H9 (cell line): ENCODE measurements around the gene ZNF263. TPM values are rescaled to one million over a fixed set of nuclear protein-coding genes. Genes with fewer than 3 reads are reported as not detected.

Experiments
- DNase-seq: peaks from one replicate; pipeline ENCODE4 v3.0.0-alpha.2; 2017
- H2AFZ ChIP-seq: one replicate; pipeline ENCODE4 v1.6.1; 2013; ENCODE audit warnings: mild to moderate bottlenecking, low read length, control low read depth, moderate library complexity
- H2AK5ac ChIP-seq: 2 replicates; pipeline ENCODE4 v1.6.1; 2013; ENCODE audit warnings: low read length, control low read depth, mixed read lengths; ENCODE audit not compliant: insufficient read length
- H2BK120ac ChIP-seq: one replicate; pipeline ENCODE4 v1.6.1; 2013; ENCODE audit warnings: low read depth, mild to moderate bottlenecking, low read length, control low read depth, inconsistent platforms; ENCODE audit not compliant: poor library complexity, severe bottlenecking
- H2BK12ac ChIP-seq: 2 replicates; pipeline ENCODE4 v1.6.1; 2013; ENCODE audit warnings: low read length, control low read depth, mixed read lengths, low read depth; ENCODE audit not compliant: insufficient read length
- H2BK15ac ChIP-seq: 2 replicates; pipeline ENCODE4 v1.6.1; 2013; ENCODE audit warnings: low read depth, low read length, control low read depth
- H2BK20ac ChIP-seq: one replicate; pipeline ENCODE4 v1.6.1; 2013; ENCODE audit warnings: low read depth, mild to moderate bottlenecking, low read length, control low read depth, inconsistent platforms; ENCODE audit not compliant: poor library complexity, severe bottlenecking
- H2BK5ac ChIP-seq: 2 replicates; pipeline ENCODE4 v1.6.1; 2013; ENCODE audit warnings: low read length, control low read depth, mixed read lengths; ENCODE audit not compliant: insufficient read length
- H3K14ac ChIP-seq: 2 replicates; pipeline ENCODE4 v1.6.1; 2013; ENCODE audit warnings: low read length, control low read depth; ENCODE audit not compliant: insufficient read depth
- H3K18ac ChIP-seq: 2 replicates; pipeline ENCODE4 v1.6.1; 2013; ENCODE audit warnings: low read depth, mild to moderate bottlenecking, mixed read lengths, low read length, control low read depth; ENCODE audit not compliant: insufficient read length
- H3K23ac ChIP-seq: 2 replicates; pipeline ENCODE4 v1.6.1; 2013; ENCODE audit warnings: low read length, control low read depth, mixed read lengths, low read depth; ENCODE audit not compliant: insufficient read length
- H3K23me2 ChIP-seq: 2 replicates; pipeline ENCODE4 v1.6.1; 2013; ENCODE audit warnings: low read depth, mild to moderate bottlenecking, mixed read lengths, low read length, control low read depth; ENCODE audit not compliant: insufficient read length, poor library complexity, severe bottlenecking
- H3K27ac ChIP-seq: 2 replicates; pipeline ENCODE4 v1.5.1; 2013; ENCODE audit warnings: low read length, control low read depth, mixed read lengths, low read depth; ENCODE audit not compliant: insufficient read length
- H3K27me3 ChIP-seq: 2 replicates; pipeline ENCODE4 v1.6.1; 2013; ENCODE audit warnings: low read length, control low read depth, inconsistent platforms; ENCODE audit not compliant: insufficient read depth
- H3K4ac ChIP-seq: 2 replicates; pipeline ENCODE4 v1.6.1; 2013; ENCODE audit warnings: low read depth, mild to moderate bottlenecking, control low read depth, inconsistent platforms, low read length, moderate library complexity
- H3K4me1 ChIP-seq: 2 replicates; pipeline ENCODE4 v1.6.1; 2013; ENCODE audit warnings: low read length, control low read depth, inconsistent platforms; ENCODE audit not compliant: insufficient read depth
- H3K4me2 ChIP-seq: 2 replicates; pipeline ENCODE4 v1.6.1; 2013; ENCODE audit warnings: low read length, control low read depth, mixed read lengths; ENCODE audit not compliant: insufficient read length, insufficient read depth
- H3K56ac ChIP-seq: 2 replicates; pipeline ENCODE4 v1.6.1; 2013; ENCODE audit warnings: low read depth, mild to moderate bottlenecking, mixed read lengths, low read length, control low read depth; ENCODE audit not compliant: insufficient read length
- H3K79me1 ChIP-seq: 2 replicates; pipeline ENCODE4 v1.6.1; 2013; ENCODE audit warnings: low read depth, mild to moderate bottlenecking, moderate library complexity, low read length, control low read depth, inconsistent platforms; ENCODE audit not compliant: insufficient read depth, poor library complexity, severe bottlenecking
- H3K79me2 ChIP-seq: 2 replicates; pipeline ENCODE4 v1.6.1; 2013; ENCODE audit warnings: low read length, control low read depth, inconsistent platforms; ENCODE audit not compliant: insufficient read depth
- H3K9ac ChIP-seq: 2 replicates; pipeline ENCODE4 v1.6.1; 2013; ENCODE audit warnings: low read length, control low read depth, mixed read lengths; ENCODE audit not compliant: insufficient read length; ENCODE audit errors: extremely low read depth
- H3K9me3 ChIP-seq: one replicate; pipeline ENCODE4 v1.6.1; 2013; ENCODE audit warnings: low read depth, low read length, inconsistent platforms; ENCODE audit not compliant: control insufficient read depth
- H3T11ph ChIP-seq: one replicate; pipeline ENCODE4 v1.6.1; 2013; ENCODE audit warnings: mild to moderate bottlenecking, low read length, control low read depth, inconsistent platforms
- H4K20me1 ChIP-seq: one replicate; pipeline ENCODE4 v1.6.1; 2013; ENCODE audit not compliant: control insufficient read depth, insufficient read length, insufficient read depth
- H4K5ac ChIP-seq: 2 replicates; pipeline ENCODE4 v1.6.1; 2013; ENCODE audit warnings: low read depth, mild to moderate bottlenecking, mixed read lengths, low read length, control low read depth; ENCODE audit not compliant: insufficient read length
- H4K8ac ChIP-seq: replicated peaks from 2 replicates; pipeline ENCODE4 v1.6.1; 2013; ENCODE audit warnings: low read length, control low read depth, mixed read lengths, low read depth; ENCODE audit not compliant: insufficient read length
- H4K91ac ChIP-seq: 2 replicates; pipeline ENCODE4 v1.6.1; 2013; ENCODE audit warnings: low read depth, mild to moderate bottlenecking, moderate library complexity, mixed read lengths, low read length, control low read depth; ENCODE audit not compliant: insufficient read length
- H3K27ac Mint-ChIP-seq, 3 experiments: 2 replicates in 2 of 3; 3 replicates in 1 of 3; pipeline ENCODE4 v1.8.0; 2020 to 2021; ENCODE audit warnings: mixed read lengths in 3 of 3, mild to moderate bottlenecking in 1 of 3, moderate library complexity in 1 of 3
- H3K27me3 Mint-ChIP-seq: 2 replicates; pipeline ENCODE4 v1.8.0; 2021; ENCODE audit warnings: low read depth, mild to moderate bottlenecking, moderate library complexity, mixed read lengths
- H3K36me3 Mint-ChIP-seq, 3 experiments: 2 replicates in 2 of 3; 3 replicates in 1 of 3; pipeline ENCODE4 v1.8.0; 2020 to 2021; ENCODE audit warnings: low read depth in 3 of 3, mixed read lengths in 3 of 3; ENCODE audit not compliant: insufficient read depth in 1 of 3
- H3K4me1 Mint-ChIP-seq, 2 experiments: 2 replicates each; pipeline ENCODE4 v1.8.0; 2020; ENCODE audit warnings: mixed read lengths in 2 of 2
- H3K4me3 Mint-ChIP-seq, 2 experiments: 2 replicates in 1 of 2; 3 replicates in 1 of 2; pipeline ENCODE4 v1.8.0; 2020 to 2021; ENCODE audit warnings: mild to moderate bottlenecking in 2 of 2, mixed read lengths in 2 of 2, moderate library complexity in 1 of 2
- H3K9me3 Mint-ChIP-seq, 2 experiments: 2 replicates in 1 of 2; 3 replicates in 1 of 2; pipeline ENCODE4 v1.8.0; 2020; ENCODE audit warnings: mild to moderate bottlenecking in 2 of 2, mixed read lengths in 2 of 2, moderate library complexity in 1 of 2
- CTCF ChIP-seq: fragments of 200-600 bp; sonication (generic); conservative IDR thresholded peaks from 3 replicates; pipeline ENCODE4 v1.8.0; 2021; ENCODE audit warnings: antibody characterized with exemption, mild to moderate bottlenecking
- WGBS: extraction: QIAGEN DNeasy Blood & Tissue Kit; methylation state at CpG from one replicate; pipeline ENCODE4 v1.1.7; 2013; ENCODE audit warnings: missing lambda C conversion rate, low lambda C conversion rate, mixed read lengths; ENCODE audit not compliant: insufficient read length; ENCODE audit errors: extremely low coverage; 5-methylcytosine and 5-hydroxymethylcytosine counted together
- total RNA-seq: library from RNA; stranded (reverse); gene quantifications from 2 replicates; pipeline ENCODE4 v1.2.1, GENCODE V29; 2021

The ZNF263 gene
- total RNA-seq, 1 experiment from 2014 or later, result 35.7 TPM

- H4K91ac ChIP-seq, result no peak within 1 kb of the TSS
- Mint-ChIP-seq H3K27ac (peak within 1 kb of the TSS; percentile 28 to 97 (median 96); a peak in 5 of 7 replicates), H3K4me1 (peaks cover 10 to 13% of the 10 kb centered on the region in 2 experiments), H3K27me3 (peaks cover 3% of the 10 kb centered on the region; the same call in 1 of the 2 replicates), H3K4me3 (peak within 1 kb of the TSS; percentile 91 to 92), H3K9me3 (peaks cover 41 to 44% of the 10 kb centered on the region in 2 experiments), H3K36me3 (peaks cover 33 to 41% (median 35%) of the 10 kb centered on the region in 3 experiments)
- no peak within 1 kb of the TSS for H3K56ac ChIP-seq
- peak within 1 kb of the TSS; percentile 91 for H3K18ac ChIP-seq
- H4K8ac ChIP-seq, result no peak within 1 kb of the TSS
- no peak within 1 kb of the TSS for H3K27ac ChIP-seq
- 0 out of 2 replicates have a peak within 1 kb of the TSS, but pooled peaks have one; percentile 37 for H2BK15ac ChIP-seq
- H3K79me2 ChIP-seq, result no peaks in the 10 kb centered on the region
- H3T11ph ChIP-seq, result no peak within 1 kb of the TSS
- H3K4me1 ChIP-seq, result no peaks in the 10 kb centered on the region
- no peaks in the 10 kb centered on the region for H4K20me1 ChIP-seq
- H3K79me1 ChIP-seq, result peaks cover 3% of the 10 kb centered on the region
- H3K9me3 ChIP-seq, result peaks cover 7% of the 10 kb centered on the region
- H3K27me3 ChIP-seq, result no peaks in the 10 kb centered on the region
- H2AK5ac ChIP-seq, result no peak within 1 kb of the TSS
- H3K23me2 ChIP-seq, result no peaks in the 10 kb centered on the region
- H2AFZ ChIP-seq, result peak within 1 kb of the TSS; percentile 91
- no peak within 1 kb of the TSS for H2BK12ac ChIP-seq
- no peak within 1 kb of the TSS for H2BK5ac ChIP-seq
- H2BK120ac ChIP-seq, result no peak within 1 kb of the TSS
- H2BK20ac ChIP-seq, result no peak within 1 kb of the TSS
- H4K5ac ChIP-seq, result no peak within 1 kb of the TSS
- H3K14ac ChIP-seq, result peak within 1 kb of the TSS; percentile 74
- peak within 1 kb of the TSS; percentile 79 for H3K9ac ChIP-seq
- H3K4ac ChIP-seq, result no peak within 1 kb of the TSS
- peak within 1 kb of the TSS; percentile 84 for H3K4me2 ChIP-seq
- peak; percentile 96 for DNase-seq
- no peak within 1 kb of the TSS for H3K23ac ChIP-seq
- no peak for TF ChIP-seq CTCF
- WGBS, result no CpG with 5 or more reads among the region's 59 CpGs
These were observed 48.3 kb upstream of the ZNF263 start, which contains the start of gene ZNF200 for GRCh38 chr16:3234857-3235561. TSS of gene ZNF200 (minus strand) at chr16:3235158. CDS start at chr16:3233755, 1,403 bp downstream.
